Upper lobe of left lung (tissue), 4 donors: Measurements from ENCODE around the gene SORCS3.

Source experiments
- EP300 ChIP-seq, 4 donors: sonication (generic); formaldehyde crosslinking; IDR thresholded peaks; one replicate each; pipeline ENCODE4 v1.5.1; 2017; ENCODE audit warnings: antibody characterized with exemption in 4 of 4, control low read depth in 2 of 4
- POLR2A ChIP-seq, 4 donors: fragments of 450-650 bp; IDR thresholded peaks; one replicate each; pipeline ENCODE4 v1.5.1; 2016 to 2017; ENCODE audit warnings: antibody characterized with exemption in 4 of 4, mild to moderate bottlenecking in 2 of 4
- POLR2AphosphoS5 ChIP-seq, 2 donors: sonication (generic); formaldehyde crosslinking; IDR thresholded peaks; one replicate each; pipeline ENCODE4 v1.5.1; 2017; ENCODE audit warnings: antibody characterized with exemption in 2 of 2
- TF ChIP-seq, protein P1 (sequence below), 6 experiments: fragments of 450-650 bp in 4 of 6; fragments of 200-600 bp in 2 of 6; sonication (generic) in 2 of 6; IDR thresholded peaks; one replicate each; pipeline ENCODE4 v1.5.1; 2016 to 2019; ENCODE audit warnings: antibody characterized with exemption in 6 of 6

- TF ChIP-seq, protein P1, sequence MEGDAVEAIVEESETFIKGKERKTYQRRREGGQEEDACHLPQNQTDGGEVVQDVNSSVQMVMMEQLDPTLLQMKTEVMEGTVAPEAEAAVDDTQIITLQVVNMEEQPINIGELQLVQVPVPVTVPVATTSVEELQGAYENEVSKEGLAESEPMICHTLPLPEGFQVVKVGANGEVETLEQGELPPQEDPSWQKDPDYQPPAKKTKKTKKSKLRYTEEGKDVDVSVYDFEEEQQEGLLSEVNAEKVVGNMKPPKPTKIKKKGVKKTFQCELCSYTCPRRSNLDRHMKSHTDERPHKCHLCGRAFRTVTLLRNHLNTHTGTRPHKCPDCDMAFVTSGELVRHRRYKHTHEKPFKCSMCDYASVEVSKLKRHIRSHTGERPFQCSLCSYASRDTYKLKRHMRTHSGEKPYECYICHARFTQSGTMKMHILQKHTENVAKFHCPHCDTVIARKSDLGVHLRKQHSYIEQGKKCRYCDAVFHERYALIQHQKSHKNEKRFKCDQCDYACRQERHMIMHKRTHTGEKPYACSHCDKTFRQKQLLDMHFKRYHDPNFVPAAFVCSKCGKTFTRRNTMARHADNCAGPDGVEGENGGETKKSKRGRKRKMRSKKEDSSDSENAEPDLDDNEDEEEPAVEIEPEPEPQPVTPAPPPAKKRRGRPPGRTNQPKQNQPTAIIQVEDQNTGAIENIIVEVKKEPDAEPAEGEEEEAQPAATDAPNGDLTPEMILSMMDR (IDR thresholded peaks at IDR 0.05), result no peak
- no peak for TF ChIP-seq POLR2AphosphoS5 (IDR thresholded peaks at IDR 0.05)
- TF ChIP-seq POLR2A (IDR thresholded peaks at IDR 0.05), result no peak
- no peak for TF ChIP-seq EP300 (IDR thresholded peaks at IDR 0.05)
Observed at GRCh38 chr10:105268961-105269360, 627.9 kb downstream of the SORCS3 start.
